GM23338 (cell line): Measurements from ENCODE around the gene PDCD10. TPM values are rescaled to one million over a fixed set of nuclear protein-coding genes. Genes with fewer than 3 reads are reported as not detected.

Experiments
- ATAC-seq: fragments of 200-7000 bp; cut with Tn5 transposase; 3 replicates; pipeline ENCODE4 v1.9.1; 2020
- DNase-seq: peaks from one replicate; pipeline ENCODE4 v3.0.0-alpha.2; 2015; ENCODE audit warnings: low spot score
- H2AFZ ChIP-seq: fragments of 200-600 bp; sonication (generic); 2 replicates; pipeline ENCODE4 v1.8.0; 2016; ENCODE audit warnings: antibody characterized with exemption, mild to moderate bottlenecking, moderate library complexity
- H3F3A ChIP-seq: fragments of 200-600 bp; sonication (generic); replicated peaks from 2 replicates; pipeline ENCODE4 v1.8.0; 2017; ENCODE audit warnings: antibody characterized with exemption, mixed run types, low read depth
- H3K27ac ChIP-seq: fragments of 200-600 bp; sonication (generic); 2 replicates; pipeline ENCODE4 v1.6.1; 2016; ENCODE audit warnings: low read depth
- H3K27me3 ChIP-seq: fragments of 200-600 bp; sonication (generic); 2 replicates; pipeline ENCODE4 v1.8.0; 2016; ENCODE audit warnings: mild to moderate bottlenecking, mixed run types, moderate library complexity; ENCODE audit not compliant: insufficient read depth
- H3K36me3 ChIP-seq: fragments of 200-600 bp; sonication (generic); 2 replicates; pipeline ENCODE4 v1.8.0; 2016; ENCODE audit warnings: mild to moderate bottlenecking; ENCODE audit not compliant: insufficient read depth
- H3K4me1 ChIP-seq: fragments of 200-600 bp; sonication (generic); 2 replicates; pipeline ENCODE4 v1.8.0; 2016; ENCODE audit warnings: mild to moderate bottlenecking, moderate library complexity; ENCODE audit not compliant: insufficient read depth
- H3K4me2 ChIP-seq: fragments of 200-600 bp; sonication (generic); 2 replicates; pipeline ENCODE4 v1.7.1; 2017; ENCODE audit warnings: mixed run types
- H3K4me3 ChIP-seq: fragments of 200-600 bp; sonication (generic); 2 replicates; pipeline ENCODE4 v1.6.1; 2016; ENCODE audit warnings: mixed run types
- H3K79me2 ChIP-seq: fragments of 200-600 bp; sonication (generic); replicated peaks from 2 replicates; pipeline ENCODE4 v1.8.0; 2017; ENCODE audit warnings: mild to moderate bottlenecking; ENCODE audit not compliant: insufficient read depth
- H3K9me2 ChIP-seq: fragments of 200-600 bp; sonication (generic); 2 replicates; pipeline ENCODE4 v1.8.0; 2017; ENCODE audit not compliant: insufficient read depth
- H4K20me1 ChIP-seq: fragments of 200-600 bp; sonication (generic); replicated peaks from 2 replicates; pipeline ENCODE4 v1.8.0; 2017; ENCODE audit warnings: mild to moderate bottlenecking; ENCODE audit not compliant: insufficient read depth
- H3K27ac Mint-ChIP-seq: 2 replicates; pipeline ENCODE4 v1.8.0; 2020; ENCODE audit warnings: inconsistent platforms, mild to moderate bottlenecking, moderate library complexity, mixed read lengths
- H3K27me3 Mint-ChIP-seq: 3 replicates; pipeline ENCODE4 v1.8.0; 2022; ENCODE audit warnings: low read depth, mild to moderate bottlenecking, moderate library complexity, mixed read lengths, inconsistent platforms; ENCODE audit not compliant: insufficient read depth, poor library complexity
- H3K36me3 Mint-ChIP-seq: 3 replicates; pipeline ENCODE4 v1.8.0; 2021; ENCODE audit warnings: low read depth, mild to moderate bottlenecking, inconsistent platforms, moderate library complexity, mixed read lengths
- H3K4me1 Mint-ChIP-seq: 3 replicates; pipeline ENCODE4 v1.8.0; 2020; ENCODE audit warnings: mild to moderate bottlenecking, inconsistent platforms, mixed read lengths
- H3K4me3 Mint-ChIP-seq: 3 replicates; pipeline ENCODE4 v1.8.0; 2021; ENCODE audit warnings: moderate library complexity, mild to moderate bottlenecking, inconsistent platforms, mixed read lengths
- H3K9me3 Mint-ChIP-seq: 3 replicates; pipeline ENCODE4 v1.8.0; 2020; ENCODE audit warnings: moderate library complexity, mild to moderate bottlenecking, inconsistent platforms, mixed read lengths
- CREB1 ChIP-seq: fragments of 250-450 bp; sonication (Bioruptor Pico); IDR thresholded peaks from 2 replicates; pipeline ENCODE4 v1.5.0; 2020; ENCODE audit warnings: low read depth, mild to moderate bottlenecking, moderate library complexity
- ETS1 ChIP-seq: IDR thresholded peaks from 2 replicates; pipeline ENCODE4 v1.6.1; 2016; ENCODE audit warnings: antibody characterized with exemption
- EZH2 ChIP-seq: fragments of 200-600 bp; sonication (generic); IDR thresholded peaks from one replicate; pipeline ENCODE4 v1.8.0; 2017; ENCODE audit warnings: antibody characterized with exemption, mild to moderate bottlenecking, low read depth; ENCODE audit not compliant: unreplicated experiment
- EZH2phosphoT487 ChIP-seq: fragments of 200-600 bp; sonication (generic); IDR thresholded peaks from one replicate; pipeline ENCODE4 v1.8.1; 2018; ENCODE audit warnings: antibody characterized with exemption; ENCODE audit not compliant: unreplicated experiment
- JUNB ChIP-seq: IDR thresholded peaks from one replicate; pipeline ENCODE4 v1.6.1; 2016; ENCODE audit warnings: antibody characterized with exemption; ENCODE audit not compliant: unreplicated experiment
- NANOG ChIP-seq: IDR thresholded peaks from 2 replicates; pipeline ENCODE4 v1.6.1; 2016; ENCODE audit warnings: antibody characterized with exemption, borderline replicate concordance
- POLR2AphosphoS5 ChIP-seq: IDR thresholded peaks from 2 replicates; pipeline ENCODE4 v1.6.1; 2016; ENCODE audit warnings: antibody characterized with exemption, low read depth
- STAT1 ChIP-seq: IDR thresholded peaks from one replicate; pipeline ENCODE4 v1.6.1; 2016; ENCODE audit warnings: antibody characterized with exemption; ENCODE audit not compliant: unreplicated experiment
- ZNF114 ChIP-seq: fragments of 250-450 bp; sonication (Bioruptor Pico); IDR thresholded peaks from 2 replicates; pipeline ENCODE4 v1.5.0; 2020; ENCODE audit warnings: mild to moderate bottlenecking, moderate library complexity
- ZNF331 ChIP-seq: fragments of 250-450 bp; sonication (Bioruptor Pico); IDR thresholded peaks from 2 replicates; pipeline ENCODE4 v1.5.0; 2020; ENCODE audit warnings: low read depth, mild to moderate bottlenecking, moderate library complexity
- polyA plus RNA-seq: library from polyadenylated mRNA; unstranded; fragments of >200 nt; fragmentation: Nextera tagmentation; extraction: Ambion mirVana; gene quantifications from 2 replicates; pipeline ENCODE4 v1.2.1, GENCODE V29; 2016
- total RNA-seq: library from RNA; depleted of rRNA; stranded (reverse); fragments of >200 nt; shearing (Covaris generic); gene quantifications from 2 replicates; pipeline ENCODE4 v1.2.3, GENCODE V29; 2014
- TF ChIP-seq, protein P1 (sequence below), 2 experiments: fragments of 200-600 bp in 1 of 2; sonication (generic) in 1 of 2; conservative IDR thresholded peaks; 2 replicates each; pipeline versions ENCODE4 v1.5.1 to v1.6.1; 2016 to 2017; ENCODE audit warnings: antibody characterized with exemption in 2 of 2, low read depth in 2 of 2, mild to moderate bottlenecking in 2 of 2, moderate library complexity in 1 of 2
- TF ChIP-seq, protein P2 (sequence below): IDR thresholded peaks from one replicate; pipeline ENCODE4 v1.6.1; 2018; ENCODE audit warnings: antibody characterized with exemption; ENCODE audit not compliant: unreplicated experiment
- TF ChIP-seq, protein P3 (sequence below): fragments of 250-450 bp; sonication (Bioruptor Pico); IDR thresholded peaks from 2 replicates; pipeline ENCODE4 v1.5.0; 2020; ENCODE audit warnings: mild to moderate bottlenecking, moderate library complexity

PDCD10 gene
- total and polyA plus RNA-seq, 2 experiments from 2014 or later, result 95.2 to 125 TPM

GRCh38 chr3:167673221-167673620, 61.5 kb downstream of the PDCD10 start:
- ATAC-seq (no peak), DNase-seq (no peak)
- Histone ChIP-seq H4K20me1 (0 out of 2 replicates have a peak, but pooled peaks cover 3% of the 10 kb centered on the region), H3K9me2 (0 out of 2 replicates have a peak, but pooled peaks cover 8% of the 10 kb centered on the region), H3K4me2 (no peak overlapping the region), H3K79me2 (no peaks in the 10 kb centered on the region), H3K4me3 (no peak overlapping the region), H3K27me3 (no peaks in the 10 kb centered on the region), H3F3A (no peaks in the 10 kb centered on the region), H3K4me1 (no peaks in the 10 kb centered on the region), H2AFZ (no peak overlapping the region), H3K36me3 (peaks cover 14% of the 10 kb centered on the region; the same call in 1 of the 2 replicates), H3K27ac (no peak overlapping the region)
- peaks cover 66% of the 10 kb centered on the region for H3K36me3 Mint-ChIP-seq
- no peaks in the 10 kb centered on the region for H3K27me3 Mint-ChIP-seq
- peaks cover 21% of the 10 kb centered on the region for H3K9me3 Mint-ChIP-seq
- no peak overlapping the region for H3K27ac Mint-ChIP-seq
- TF ChIP-seq STAT1 (no peak), CREB1 (no peak), ZNF114 (CRISPR knock-in tag) (no peak), ZNF331 (CRISPR knock-in tag) (no peak), EZH2phosphoT487 (no peak), EZH2 (no peak), NANOG (no peak), ETS1 (no peak), POLR2AphosphoS5 (no peak), JUNB (no peak)
- TF ChIP-seq, protein P1, sequence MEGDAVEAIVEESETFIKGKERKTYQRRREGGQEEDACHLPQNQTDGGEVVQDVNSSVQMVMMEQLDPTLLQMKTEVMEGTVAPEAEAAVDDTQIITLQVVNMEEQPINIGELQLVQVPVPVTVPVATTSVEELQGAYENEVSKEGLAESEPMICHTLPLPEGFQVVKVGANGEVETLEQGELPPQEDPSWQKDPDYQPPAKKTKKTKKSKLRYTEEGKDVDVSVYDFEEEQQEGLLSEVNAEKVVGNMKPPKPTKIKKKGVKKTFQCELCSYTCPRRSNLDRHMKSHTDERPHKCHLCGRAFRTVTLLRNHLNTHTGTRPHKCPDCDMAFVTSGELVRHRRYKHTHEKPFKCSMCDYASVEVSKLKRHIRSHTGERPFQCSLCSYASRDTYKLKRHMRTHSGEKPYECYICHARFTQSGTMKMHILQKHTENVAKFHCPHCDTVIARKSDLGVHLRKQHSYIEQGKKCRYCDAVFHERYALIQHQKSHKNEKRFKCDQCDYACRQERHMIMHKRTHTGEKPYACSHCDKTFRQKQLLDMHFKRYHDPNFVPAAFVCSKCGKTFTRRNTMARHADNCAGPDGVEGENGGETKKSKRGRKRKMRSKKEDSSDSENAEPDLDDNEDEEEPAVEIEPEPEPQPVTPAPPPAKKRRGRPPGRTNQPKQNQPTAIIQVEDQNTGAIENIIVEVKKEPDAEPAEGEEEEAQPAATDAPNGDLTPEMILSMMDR (conservative IDR thresholded peaks at IDR 0.05; ENCODE audit: low read depth in 2 of 2), result no peak
- TF ChIP-seq, protein P2, sequence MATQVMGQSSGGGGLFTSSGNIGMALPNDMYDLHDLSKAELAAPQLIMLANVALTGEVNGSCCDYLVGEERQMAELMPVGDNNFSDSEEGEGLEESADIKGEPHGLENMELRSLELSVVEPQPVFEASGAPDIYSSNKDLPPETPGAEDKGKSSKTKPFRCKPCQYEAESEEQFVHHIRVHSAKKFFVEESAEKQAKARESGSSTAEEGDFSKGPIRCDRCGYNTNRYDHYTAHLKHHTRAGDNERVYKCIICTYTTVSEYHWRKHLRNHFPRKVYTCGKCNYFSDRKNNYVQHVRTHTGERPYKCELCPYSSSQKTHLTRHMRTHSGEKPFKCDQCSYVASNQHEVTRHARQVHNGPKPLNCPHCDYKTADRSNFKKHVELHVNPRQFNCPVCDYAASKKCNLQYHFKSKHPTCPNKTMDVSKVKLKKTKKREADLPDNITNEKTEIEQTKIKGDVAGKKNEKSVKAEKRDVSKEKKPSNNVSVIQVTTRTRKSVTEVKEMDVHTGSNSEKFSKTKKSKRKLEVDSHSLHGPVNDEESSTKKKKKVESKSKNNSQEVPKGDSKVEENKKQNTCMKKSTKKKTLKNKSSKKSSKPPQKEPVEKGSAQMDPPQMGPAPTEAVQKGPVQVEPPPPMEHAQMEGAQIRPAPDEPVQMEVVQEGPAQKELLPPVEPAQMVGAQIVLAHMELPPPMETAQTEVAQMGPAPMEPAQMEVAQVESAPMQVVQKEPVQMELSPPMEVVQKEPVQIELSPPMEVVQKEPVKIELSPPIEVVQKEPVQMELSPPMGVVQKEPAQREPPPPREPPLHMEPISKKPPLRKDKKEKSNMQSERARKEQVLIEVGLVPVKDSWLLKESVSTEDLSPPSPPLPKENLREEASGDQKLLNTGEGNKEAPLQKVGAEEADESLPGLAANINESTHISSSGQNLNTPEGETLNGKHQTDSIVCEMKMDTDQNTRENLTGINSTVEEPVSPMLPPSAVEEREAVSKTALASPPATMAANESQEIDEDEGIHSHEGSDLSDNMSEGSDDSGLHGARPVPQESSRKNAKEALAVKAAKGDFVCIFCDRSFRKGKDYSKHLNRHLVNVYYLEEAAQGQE, result no peak
- TF ChIP-seq, protein P3, sequence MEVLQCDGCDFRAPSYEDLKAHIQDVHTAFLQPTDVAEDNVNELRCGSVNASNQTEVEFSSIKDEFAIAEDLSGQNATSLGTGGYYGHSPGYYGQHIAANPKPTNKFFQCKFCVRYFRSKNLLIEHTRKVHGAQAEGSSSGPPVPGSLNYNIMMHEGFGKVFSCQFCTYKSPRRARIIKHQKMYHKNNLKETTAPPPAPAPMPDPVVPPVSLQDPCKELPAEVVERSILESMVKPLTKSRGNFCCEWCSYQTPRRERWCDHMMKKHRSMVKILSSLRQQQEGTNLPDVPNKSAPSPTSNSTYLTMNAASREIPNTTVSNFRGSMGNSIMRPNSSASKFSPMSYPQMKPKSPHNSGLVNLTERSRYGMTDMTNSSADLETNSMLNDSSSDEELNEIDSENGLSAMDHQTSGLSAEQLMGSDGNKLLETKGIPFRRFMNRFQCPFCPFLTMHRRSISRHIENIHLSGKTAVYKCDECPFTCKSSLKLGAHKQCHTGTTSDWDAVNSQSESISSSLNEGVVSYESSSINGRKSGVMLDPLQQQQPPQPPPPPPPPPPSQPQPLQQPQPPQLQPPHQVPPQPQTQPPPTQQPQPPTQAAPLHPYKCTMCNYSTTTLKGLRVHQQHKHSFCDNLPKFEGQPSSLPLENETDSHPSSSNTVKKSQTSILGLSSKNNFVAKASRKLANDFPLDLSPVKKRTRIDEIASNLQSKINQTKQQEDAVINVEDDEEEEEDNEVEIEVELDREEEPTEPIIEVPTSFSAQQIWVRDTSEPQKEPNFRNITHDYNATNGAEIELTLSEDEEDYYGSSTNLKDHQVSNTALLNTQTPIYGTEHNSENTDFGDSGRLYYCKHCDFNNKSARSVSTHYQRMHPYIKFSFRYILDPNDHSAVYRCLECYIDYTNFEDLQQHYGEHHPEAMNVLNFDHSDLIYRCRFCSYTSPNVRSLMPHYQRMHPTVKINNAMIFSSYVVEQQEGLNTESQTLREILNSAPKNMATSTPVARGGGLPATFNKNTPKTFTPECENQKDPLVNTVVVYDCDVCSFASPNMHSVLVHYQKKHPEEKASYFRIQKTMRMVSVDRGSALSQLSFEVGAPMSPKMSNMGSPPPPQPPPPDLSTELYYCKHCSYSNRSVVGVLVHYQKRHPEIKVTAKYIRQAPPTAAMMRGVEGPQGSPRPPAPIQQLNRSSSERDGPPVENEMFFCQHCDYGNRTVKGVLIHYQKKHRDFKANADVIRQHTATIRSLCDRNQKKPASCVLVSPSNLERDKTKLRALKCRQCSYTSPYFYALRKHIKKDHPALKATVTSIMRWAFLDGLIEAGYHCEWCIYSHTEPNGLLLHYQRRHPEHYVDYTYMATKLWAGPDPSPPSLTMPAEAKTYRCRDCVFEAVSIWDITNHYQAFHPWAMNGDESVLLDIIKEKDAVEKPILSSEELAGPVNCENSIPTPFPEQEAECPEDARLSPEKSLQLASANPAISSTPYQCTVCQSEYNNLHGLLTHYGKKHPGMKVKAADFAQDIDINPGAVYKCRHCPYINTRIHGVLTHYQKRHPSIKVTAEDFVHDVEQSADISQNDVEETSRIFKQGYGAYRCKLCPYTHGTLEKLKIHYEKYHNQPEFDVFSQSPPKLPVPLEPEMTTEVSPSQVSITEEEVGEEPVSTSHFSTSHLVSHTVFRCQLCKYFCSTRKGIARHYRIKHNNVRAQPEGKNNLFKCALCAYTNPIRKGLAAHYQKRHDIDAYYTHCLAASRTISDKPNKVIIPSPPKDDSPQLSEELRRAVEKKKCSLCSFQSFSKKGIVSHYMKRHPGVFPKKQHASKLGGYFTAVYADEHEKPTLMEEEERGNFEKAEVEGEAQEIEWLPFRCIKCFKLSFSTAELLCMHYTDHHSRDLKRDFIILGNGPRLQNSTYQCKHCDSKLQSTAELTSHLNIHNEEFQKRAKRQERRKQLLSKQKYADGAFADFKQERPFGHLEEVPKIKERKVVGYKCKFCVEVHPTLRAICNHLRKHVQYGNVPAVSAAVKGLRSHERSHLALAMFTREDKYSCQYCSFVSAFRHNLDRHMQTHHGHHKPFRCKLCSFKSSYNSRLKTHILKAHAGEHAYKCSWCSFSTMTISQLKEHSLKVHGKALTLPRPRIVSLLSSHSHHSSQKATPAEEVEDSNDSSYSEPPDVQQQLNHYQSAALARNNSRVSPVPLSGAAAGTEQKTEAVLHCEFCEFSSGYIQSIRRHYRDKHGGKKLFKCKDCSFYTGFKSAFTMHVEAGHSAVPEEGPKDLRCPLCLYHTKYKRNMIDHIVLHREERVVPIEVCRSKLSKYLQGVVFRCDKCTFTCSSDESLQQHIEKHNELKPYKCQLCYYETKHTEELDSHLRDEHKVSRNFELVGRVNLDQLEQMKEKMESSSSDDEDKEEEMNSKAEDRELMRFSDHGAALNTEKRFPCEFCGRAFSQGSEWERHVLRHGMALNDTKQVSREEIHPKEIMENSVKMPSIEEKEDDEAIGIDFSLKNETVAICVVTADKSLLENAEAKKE (CRISPR knock-in tag), result no peak
- no peak overlapping the region for H3K4me3 Mint-ChIP-seq
- peaks cover 8% of the 10 kb centered on the region for H3K4me1 Mint-ChIP-seq
